NCI-H2227 (cell line): ENCODE data around the gene DDX42.
"Not testable (repeated sequence)": the region's sequence is repeated elsewhere in the genome, so short reads cannot be mapped to it uniquely, and the experiment has no call there.

Experiments
- DNase-seq: peaks from one replicate; lab custom pipeline; 2025; ENCODE audit not compliant: unreplicated experiment; lab: John Stamatoyannopoulos, UW

DDX42 gene

DNA sequence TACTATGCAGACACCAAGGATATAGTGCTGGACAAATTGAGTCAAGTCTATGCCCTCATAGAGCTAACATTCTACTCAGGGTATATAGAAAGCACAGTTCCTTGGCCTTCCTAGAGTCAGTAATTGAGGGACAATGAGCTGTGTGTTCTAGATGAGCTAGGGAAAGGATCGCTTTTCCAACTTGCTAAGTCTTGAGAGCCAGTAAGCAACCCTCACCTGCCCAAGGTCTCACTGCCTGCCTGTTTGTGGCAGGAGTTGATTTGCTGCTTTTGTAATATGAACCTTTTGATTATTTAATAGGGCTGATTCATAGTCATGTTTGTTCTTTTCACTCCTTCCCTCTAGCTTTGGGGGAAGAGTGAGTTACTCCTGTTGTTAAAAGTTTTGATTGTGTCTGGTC, 6.5 kb downstream of the DDX42 start:
- DNase-seq: no peak

DNA sequence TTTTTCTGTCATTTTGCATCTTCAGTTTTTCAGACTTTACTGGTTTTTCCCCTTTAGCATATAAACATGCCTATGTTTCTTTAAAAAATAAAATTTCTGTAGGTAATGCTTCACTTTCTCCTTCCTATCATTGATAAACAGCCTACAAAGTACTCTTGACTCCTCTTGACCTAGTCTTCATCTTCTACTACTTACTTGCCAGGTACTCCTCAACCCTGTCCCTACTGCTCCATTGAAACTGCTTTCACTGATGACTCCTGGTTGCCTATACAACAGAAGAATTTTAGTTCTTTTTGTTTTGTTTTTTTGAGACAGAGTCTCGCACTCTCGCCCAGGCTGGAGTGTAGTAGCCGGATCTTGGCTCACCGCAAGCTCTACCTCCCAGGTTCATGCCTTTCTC, 7.0 kb downstream of the DDX42 start:
- no peak for DNase-seq

DNA sequence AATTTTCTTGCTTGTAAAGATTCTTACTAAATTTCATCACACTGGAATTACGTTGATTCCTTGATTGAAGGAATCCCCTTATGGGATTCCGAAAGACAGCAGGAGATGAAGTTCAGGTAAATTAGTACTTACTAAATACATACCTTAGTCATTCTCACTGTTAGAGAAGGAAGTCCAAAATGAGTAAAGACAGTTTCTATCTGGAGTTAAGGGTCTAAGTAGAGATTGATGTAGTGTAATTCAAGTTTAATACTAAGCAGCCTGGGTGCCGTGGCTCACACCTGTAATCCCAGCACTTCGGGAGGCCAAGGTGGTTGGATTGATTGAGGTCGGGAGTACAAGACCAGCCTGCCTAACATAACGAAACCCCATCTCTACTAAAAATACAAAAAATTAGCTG, 9.6 kb downstream of the DDX42 start:
- no peak for DNase-seq

DNA sequence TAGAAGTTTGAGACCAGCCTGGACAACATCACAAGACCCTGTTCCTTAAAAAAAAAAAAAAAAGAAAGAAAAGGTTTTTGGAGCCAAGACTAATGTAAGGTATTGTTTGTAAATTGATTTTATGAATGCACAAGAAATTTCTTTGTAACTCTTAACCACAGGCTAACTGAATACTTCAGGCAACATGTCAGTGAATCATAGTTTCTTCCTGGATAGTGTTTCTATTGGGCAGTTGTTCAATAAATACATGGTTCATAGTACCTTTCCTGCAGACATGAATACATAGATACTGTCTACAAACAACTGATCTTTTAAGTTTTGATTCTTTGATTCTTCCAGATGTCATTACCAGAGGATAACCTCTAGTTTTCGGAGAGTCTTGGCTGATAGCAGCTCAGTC, 11.6 kb downstream of the DDX42 start:
- no peak for DNase-seq

DNA sequence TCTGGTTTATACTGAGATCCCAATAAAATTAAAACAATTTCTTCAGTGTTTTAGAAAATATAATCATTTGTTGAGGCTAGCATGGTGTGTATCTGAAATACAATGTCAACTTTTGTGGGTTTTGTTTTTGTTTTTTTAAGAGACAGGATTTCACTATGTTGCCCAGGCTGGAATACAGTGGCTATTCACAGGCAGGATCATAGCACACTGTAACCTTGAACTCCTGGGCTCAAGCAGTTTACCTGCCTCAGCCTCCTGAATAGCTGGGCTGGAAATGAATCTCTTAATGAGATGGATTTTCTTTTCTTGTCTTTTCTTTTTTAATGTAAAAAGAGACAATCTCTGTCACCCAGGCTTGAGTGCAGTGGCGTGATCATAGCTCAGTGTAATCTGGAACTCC, 12.1 kb downstream of the DDX42 start:
- no peak for DNase-seq

DNA sequence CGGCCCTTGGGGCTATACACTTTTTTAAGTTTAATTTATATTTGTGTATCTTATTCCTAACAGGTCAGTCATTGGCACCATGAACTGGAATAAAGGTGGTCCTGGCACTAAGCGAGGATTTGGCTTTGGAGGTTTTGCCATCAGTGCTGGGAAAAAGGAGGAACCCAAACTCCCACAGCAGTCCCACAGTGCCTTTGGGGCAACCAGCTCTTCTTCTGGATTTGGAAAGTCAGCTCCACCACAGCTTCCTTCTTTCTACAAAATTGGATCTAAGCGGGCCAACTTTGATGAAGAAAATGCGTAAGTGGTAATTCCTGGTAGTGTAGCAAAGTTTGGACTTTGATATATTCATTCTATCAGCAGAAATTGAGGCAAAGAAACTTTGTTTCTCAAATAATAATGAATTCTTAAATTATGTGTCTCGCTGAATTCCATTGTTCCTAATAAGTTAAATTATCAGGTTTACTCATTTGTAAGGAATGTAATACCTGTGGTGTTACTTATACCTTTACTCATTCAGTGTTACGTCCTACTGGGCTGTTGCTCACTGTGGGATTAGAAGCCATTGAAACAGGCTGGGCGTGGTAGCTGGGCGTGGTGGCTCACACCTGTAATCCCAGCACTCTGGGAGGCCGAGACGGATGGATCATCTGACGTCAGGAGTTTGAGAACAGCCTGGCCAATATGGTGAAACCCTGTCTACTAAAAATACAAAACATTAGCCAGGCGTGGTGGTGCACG, 13.2 kb downstream of the DDX42 start:
- DNase-seq: no peak

DNA sequence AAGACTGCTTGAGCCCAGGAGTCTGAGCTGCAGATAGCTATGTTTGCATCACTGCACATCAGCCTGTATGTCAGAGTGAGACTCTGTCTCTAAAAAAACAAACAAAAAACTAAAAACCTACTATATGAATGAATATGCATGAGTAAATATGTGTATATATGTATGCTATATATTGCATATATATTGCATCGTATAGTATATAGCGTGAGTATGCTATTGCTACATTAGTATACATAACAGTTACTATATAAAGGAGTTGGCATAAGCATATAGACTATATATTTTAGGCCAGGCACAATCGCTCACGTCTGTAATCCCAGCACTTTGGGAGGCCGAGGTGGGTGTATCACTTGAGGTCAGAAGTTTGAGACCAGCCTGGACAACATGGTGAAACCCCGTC, 16.1 kb downstream of the DDX42 start:
- no peak for DNase-seq

DNA sequence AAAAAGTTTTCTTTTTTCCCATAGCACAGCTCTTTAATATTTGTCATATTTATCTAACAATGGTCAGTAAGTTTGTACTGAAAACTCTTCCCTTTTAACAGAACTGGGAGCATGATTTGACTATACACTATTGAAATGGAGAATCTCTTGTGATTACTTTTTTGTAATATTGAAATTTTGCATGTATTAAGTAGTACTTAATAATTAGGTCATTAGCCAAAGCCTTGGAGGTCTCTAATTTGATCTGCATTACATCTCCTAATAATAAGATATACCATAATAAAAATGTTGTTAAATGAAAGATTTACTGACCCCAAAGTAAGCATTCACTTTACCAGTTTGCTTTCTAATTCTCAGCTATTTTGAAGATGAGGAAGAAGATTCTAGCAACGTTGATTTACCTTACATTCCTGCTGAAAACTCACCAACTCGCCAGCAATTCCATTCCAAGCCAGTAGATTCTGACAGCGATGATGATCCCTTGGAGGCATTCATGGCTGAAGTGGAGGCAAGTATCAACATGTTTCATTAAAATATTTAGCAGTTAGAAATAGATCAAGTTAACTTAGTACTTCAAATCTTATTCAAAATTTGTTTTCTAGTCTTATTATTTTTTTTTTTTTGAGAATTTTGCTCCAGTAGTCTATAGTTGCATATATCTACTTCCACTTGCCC, 18.2 kb downstream of the DDX42 start:
- DNase-seq: no peak

DNA sequence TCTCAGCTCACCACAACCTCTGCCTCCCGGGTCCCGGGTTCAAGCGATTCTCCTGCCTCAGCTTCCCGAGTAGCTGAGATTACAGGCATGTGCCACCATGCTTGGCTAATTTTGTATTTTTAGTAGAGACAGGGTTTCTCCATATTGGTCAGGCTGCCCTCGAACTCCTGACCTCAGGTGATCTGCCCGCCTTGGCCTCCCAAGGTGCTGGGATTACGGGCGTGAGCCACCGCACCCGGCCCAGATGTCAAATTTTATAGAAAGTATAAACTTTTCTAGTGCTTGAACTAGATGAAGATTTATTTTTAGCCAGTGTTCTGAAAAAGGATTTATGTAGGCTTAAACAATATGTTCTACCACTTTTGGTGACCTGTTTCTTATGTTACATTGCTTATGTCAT, 22.4 kb downstream of the DDX42 start:
- not testable (repeated sequence) for DNase-seq

DNA sequence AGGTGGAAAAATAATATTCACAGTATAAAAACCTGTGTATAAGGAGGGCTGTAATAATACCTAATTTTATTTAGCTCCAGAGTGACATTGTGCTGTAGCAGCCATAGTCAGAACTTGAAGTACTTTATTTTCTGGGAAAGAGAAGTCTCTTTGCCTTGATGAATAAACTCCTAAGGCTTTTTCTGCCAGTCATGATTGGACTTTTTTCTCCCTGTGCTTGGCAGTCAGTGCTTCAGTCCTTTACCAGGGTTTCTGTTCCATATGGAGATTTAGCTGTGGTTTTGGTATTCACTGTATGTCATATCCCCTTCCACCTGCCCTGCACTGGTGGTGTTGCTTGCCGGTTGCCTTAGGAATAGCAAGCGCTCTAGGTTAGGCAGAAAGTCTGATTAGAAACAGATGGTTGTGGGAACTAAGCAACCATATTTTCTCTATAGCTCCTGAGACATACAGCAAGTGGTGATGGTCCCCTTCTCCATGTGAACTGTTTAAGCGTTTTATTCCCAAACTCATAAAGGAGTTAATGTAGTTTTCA, 24.7 kb downstream of the DDX42 start:
- DNase-seq: no peak

DNA sequence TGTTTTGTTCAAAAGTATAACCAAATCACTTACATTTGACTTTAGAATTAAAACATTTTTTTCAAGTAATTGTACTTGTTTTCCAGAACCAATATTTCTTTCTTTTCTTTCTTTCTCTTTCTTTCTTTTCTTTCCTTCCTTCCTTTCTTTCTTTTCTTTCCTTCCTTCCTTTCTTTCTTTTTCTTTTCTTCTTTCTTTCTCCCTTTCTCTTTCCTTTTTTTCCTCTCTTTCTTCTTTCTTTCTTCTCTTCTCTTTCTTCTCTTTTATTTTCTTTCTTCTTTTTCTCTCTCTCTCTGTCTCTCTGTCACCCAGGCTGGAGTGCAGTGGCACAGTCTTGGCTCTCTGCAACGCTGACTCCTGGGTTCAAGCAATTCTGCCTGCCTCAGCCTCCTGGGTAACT, 26.8 kb downstream of the DDX42 start:
- no peak for DNase-seq

DNA sequence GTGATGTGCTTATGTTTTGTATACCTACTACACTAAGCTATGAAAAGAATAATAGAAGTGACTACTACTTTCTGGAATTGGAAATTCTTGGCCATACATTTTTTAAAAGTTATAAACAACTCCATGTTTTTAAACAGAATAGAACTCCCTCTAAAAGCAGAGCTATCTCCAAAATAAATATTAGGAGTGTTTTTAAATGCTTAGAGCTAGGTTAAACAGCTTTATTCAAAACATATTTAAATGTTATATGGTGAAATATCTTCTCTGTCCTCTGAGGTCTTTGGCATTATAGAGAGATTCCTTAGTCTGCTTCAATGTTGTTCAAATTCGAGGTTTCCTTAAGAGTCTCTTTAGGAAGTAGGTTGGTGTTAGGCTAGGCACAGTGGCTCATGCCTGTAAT, 30.4 kb downstream of the DDX42 start:
- no peak for DNase-seq

DNA sequence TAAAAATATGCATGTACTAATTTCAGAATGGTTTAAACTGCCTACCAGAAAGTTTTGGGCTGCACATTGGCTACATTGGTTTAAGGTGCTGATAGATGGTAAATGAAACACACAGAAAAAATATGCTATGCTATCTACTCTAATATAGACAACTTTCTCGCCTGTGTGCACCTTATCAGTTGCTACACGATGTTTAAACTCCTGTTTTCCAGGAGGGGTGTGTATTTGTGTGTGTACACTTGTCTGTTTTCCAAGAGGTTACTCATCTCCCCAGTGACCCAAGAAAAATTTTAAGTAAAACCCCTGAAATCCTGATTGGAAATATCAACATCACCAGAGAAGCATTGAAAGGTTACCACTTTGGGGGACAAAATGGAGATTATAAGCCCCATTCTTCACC, 31.6 kb downstream of the DDX42 start:
- no peak for DNase-seq

DNA sequence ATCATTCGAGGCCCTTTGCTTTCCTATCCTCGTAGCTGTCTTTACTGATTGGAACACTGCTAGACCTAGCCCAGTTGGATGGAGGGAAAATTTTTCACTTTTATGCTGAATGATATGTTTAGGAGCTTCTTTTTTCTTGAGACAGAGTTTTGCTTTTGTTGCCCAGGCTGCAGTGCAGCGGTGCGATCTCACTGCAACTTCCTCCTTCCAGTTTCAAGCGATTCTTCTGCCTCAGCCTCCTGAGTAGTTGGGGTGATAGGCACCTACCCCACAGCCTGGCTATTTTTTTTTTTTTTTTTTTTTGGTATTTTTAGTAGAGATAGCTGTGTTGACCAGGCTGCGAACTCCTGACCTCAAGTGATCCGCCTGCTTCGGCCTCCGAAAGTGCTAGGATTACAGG, 36.0 kb downstream of the DDX42 start:
- DNase-seq: no peak

DNA sequence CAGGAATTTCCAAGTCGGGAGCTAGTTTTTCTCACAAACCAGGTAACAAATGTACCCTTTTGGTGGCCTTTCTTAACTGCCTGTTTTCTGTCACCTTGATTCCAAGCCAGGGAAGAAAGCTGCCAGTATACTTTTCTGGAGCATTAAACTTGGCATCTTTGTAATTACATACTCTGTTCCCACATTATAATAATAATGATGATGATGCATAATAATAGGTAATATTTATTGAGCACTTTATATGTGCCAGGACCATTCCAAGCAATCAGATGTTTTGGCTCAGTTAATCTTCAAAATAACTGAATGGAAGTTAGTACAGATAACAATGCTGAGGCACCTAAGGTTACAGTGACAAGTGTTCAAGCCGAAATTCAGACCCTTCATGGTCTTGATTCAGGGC, 42.2 kb downstream of the DDX42 start:
- no peak for DNase-seq

DNA sequence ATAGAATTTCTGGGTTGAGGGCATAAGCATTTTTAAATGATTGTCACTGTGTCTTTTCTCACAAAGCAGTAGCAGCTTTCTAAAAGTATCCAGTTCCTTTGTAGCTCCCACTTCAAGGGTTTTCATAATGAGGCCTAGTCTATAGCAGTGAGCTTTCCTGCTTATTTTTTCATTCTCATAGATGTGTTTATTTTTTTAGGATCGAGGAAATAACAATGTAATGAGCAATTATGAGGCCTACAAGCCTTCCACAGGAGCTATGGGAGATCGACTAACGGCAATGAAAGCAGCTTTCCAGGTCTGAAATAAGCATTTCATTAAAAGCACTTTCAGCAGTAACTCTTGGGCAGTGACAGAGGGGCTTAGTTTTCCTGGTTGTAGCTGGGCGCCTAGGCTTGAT, 42.7 kb downstream of the DDX42 start:
- DNase-seq: no peak

DNA sequence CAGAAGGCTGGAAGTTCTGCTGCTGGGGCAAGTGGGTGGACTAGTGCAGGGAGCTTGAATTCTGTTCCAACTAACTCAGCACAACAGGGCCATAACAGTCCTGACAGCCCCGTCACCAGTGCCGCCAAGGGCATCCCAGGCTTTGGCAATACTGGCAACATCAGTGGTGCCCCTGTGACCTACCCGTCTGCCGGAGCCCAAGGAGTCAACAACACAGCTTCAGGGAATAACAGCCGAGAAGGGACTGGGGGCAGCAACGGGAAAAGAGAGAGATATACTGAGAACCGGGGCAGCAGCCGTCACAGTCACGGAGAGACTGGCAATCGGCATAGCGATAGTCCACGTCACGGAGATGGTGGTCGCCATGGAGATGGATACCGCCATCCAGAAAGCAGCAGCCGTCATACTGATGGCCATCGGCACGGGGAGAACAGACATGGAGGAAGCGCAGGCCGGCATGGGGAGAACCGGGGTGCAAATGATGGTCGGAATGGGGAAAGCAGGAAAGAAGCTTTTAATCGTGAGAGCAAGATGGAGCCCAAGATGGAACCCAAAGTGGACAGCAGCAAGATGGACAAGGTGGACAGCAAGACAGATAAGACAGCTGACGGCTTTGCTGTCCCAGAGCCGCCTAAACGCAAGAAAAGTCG, 43.9 kb downstream of the DDX42 start:
- DNase-seq: no peak

DNA sequence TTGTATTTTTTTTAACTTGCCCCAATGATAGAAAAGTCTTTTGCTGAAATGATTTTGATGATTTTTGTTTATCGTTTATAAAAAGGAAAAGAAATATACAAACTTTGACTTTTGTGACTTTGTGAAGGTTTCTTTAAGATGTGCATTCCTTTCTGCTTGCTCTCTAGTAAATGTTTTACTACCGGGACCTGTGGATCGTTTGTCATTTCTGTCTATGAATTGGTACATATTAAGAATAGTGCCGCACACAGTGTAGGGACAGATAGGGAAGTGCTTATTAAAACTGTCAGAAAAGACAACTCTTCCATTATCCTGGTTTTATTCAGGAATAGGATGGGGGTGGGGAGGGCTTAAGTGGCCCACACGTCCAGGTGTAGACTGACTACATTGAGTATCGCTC, 45.2 kb downstream of the DDX42 start:
- no peak for DNase-seq

DNA sequence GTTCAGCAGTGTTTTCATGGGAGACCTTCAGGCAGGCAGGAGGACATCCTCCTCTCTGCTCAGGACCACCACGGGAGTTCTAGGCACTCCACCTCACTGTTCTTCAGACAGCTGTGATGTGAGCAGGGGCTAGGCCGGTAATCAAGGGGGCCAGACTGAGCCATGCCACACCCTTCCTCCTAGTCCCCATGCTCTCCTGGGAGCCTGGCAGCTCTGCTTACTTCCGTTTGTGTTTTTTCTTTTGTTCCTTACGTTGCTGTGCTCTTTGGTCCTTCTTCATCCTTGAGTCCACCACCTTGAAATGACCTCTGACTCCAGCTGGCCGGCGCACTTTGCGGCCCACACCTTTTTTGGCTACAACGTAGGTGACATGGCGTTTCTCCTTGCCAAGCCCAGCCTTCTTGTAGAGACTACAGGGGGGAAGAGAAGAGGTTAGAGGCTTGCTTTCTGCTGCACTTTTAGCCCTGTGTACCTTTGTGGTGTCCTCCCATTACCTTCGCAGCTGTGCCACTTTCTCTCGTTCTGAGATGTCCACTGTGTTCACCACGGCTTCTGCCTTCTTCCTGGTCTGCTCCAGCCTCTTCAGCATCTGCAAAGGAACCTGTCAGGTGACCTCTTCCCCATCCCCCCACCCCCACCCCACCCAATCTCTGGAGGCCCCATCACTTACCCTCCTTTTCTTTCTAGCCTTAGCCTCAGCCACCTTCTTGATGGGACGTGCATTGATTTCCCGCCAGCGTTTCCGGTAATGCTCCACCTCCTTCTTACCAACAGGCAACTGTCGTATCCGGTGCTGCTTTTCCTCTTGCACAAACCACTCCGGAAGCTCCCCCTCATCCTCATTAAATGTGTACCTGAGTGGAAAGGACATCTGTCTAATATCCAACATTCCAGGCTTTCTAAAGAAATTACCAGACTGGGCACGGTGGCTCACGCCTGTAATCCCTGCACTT, 45.9 kb downstream of the DDX42 start:
- no peak for DNase-seq

DNA sequence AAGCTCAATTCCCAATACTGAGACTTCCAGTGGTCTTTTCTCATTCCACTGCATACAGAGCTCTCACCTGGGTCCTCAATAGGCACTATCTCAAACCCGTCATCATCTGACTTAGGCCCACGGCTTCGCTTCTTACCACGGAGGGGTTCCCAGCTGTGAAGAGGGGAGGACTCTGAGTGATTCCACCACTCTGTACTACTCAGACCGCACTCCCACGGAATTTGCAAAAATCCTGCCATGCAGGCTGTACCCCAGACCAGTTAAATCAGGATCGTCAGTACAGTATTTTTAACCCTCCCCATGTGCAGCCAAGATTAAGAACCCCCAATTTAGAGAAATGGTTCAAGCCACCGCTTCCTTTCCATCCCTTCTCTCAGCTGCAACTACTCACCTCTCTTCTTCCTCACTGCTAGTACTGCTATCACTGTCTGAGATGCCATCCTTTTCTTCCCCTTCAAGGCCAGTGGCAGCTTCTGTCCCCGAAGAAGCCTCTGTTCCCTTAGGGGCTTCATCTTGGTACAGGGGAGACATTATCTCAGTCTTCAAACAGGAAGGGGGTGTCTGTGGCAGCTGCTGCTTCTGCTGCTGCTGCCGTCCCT, 47.1 kb downstream of the DDX42 start:
- DNase-seq: no peak

DNA sequence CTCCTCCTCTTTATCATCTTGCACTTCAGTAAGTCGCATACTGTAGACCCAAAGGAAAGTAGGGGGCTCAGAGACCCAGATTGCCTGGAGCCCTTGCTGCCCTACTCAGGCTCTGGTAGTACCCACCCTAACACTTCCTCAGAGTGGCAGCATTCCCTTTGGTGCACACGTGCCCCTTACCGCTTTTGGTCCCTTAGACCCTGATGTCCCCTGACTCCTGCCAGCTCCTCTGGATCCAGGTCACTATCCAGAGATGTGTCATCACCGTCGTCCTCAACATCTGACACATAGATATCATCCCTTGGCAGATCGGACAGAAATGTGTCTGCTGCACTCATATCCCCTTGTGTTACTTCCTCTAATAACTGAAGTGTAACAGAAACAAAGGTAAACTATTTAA, 47.8 kb downstream of the DDX42 start:
- DNase-seq: no peak
